Smooth muscle cell (in vitro differentiated cells): Measurements from ENCODE around the gene TOMM34. TPM values are rescaled to one million over a fixed set of nuclear protein-coding genes. Genes with fewer than 3 reads are reported as not detected.
A peak's percentile ranks its signal among the peaks of the same experiment; 100 is the strongest.

Source experiments
- DNase-seq: peaks from one replicate; lab custom pipeline; 2025; ENCODE audit not compliant: unreplicated experiment; lab: John Stamatoyannopoulos, UW
- H2AFZ ChIP-seq: fragments of 200-600 bp; sonication (generic); 2 replicates; pipeline ENCODE4 v1.6.0; 2016; ENCODE audit warnings: antibody characterized with exemption, low read depth, mild to moderate bottlenecking
- H3F3A ChIP-seq: fragments of 200-600 bp; sonication (generic); 2 replicates; pipeline ENCODE4 v1.6.0; 2017; ENCODE audit warnings: antibody characterized with exemption, low read depth
- H3K27ac ChIP-seq: fragments of 200-600 bp; sonication (generic); 2 replicates; pipeline ENCODE4 v1.5.1; 2016; ENCODE audit warnings: low read depth, mild to moderate bottlenecking
- H3K27me3 ChIP-seq: fragments of 200-600 bp; sonication (generic); 2 replicates; pipeline ENCODE4 v1.6.1; 2016; ENCODE audit warnings: low read depth, mild to moderate bottlenecking
- H3K36me3 ChIP-seq: fragments of 200-600 bp; sonication (generic); 2 replicates; pipeline ENCODE4 v1.5.1; 2016; ENCODE audit warnings: low read depth
- H3K4me1 ChIP-seq: fragments of 200-600 bp; sonication (generic); 2 replicates; pipeline ENCODE4 v1.5.1; 2016; ENCODE audit warnings: low read depth
- H3K4me2 ChIP-seq: fragments of 200-600 bp; sonication (generic); 2 replicates; pipeline ENCODE4 v1.6.0; 2016; ENCODE audit warnings: mild to moderate bottlenecking
- H3K4me3 ChIP-seq: fragments of 200-600 bp; sonication (generic); 2 replicates; pipeline ENCODE4 v1.5.1; 2016; ENCODE audit warnings: mild to moderate bottlenecking
- H3K79me2 ChIP-seq: fragments of 200-600 bp; sonication (generic); 2 replicates; pipeline ENCODE4 v1.6.0; 2016; ENCODE audit warnings: low read depth, mild to moderate bottlenecking
- H3K9ac ChIP-seq: fragments of 200-600 bp; sonication (generic); 2 replicates; pipeline ENCODE4 v1.6.0; 2016; ENCODE audit warnings: low read depth
- H3K9me3 ChIP-seq: fragments of 200-600 bp; sonication (generic); replicated peaks from 2 replicates; pipeline ENCODE4 v1.5.1; 2016; ENCODE audit warnings: low read depth
- H4K20me1 ChIP-seq: fragments of 200-600 bp; sonication (generic); 2 replicates; pipeline ENCODE4 v1.6.0; 2016; ENCODE audit warnings: low read depth
- CTCF ChIP-seq: fragments of 200-600 bp; sonication (generic); IDR thresholded peaks from 2 replicates; pipeline ENCODE4 v1.5.1; 2017; ENCODE audit warnings: borderline replicate concordance, mild to moderate bottlenecking, antibody characterized with exemption; ENCODE audit not compliant: insufficient read depth, poor library complexity, severe bottlenecking
- WGBS: methylation state at CpG from one replicate; pipeline ENCODE4 v1.1.7; 2016; ENCODE audit warnings: low lambda C conversion rate; 5-methylcytosine and 5-hydroxymethylcytosine counted together
- polyA plus RNA-seq: library from polyadenylated mRNA; unstranded; fragments of >200 nt; fragmentation: Nextera tagmentation; extraction: Ambion mirVana; gene quantifications from 2 replicates; pipeline ENCODE4 v1.2.1, GENCODE V29; 2016
- total RNA-seq: library from RNA; depleted of rRNA; stranded (reverse); fragments of >200 nt; gene quantifications from 2 replicates; pipeline ENCODE4 v1.2.3, GENCODE V29; 2014

TOMM34 gene
- total and polyA plus RNA-seq, 2 experiments from 2014 or later, result 27.2 to 34.9 TPM

GRCh38 chr20:44979090-44979621, 19.0 kb upstream of the TOMM34 start:
- no peak for DNase-seq
- H2AFZ ChIP-seq, result no peak overlapping the region
- H3K4me2 ChIP-seq, result peak overlapping the region; percentile 37
- H3K36me3 ChIP-seq, result peaks cover 12% of the 10 kb centered on the region
- WGBS, result 47% methylated on average over 2 of the region's 2 CpGs
- H3K79me2 ChIP-seq, result no peaks in the 10 kb centered on the region
- H3K27ac ChIP-seq, result peak overlapping the region; percentile 64
- no peak overlapping the region for H3K9ac ChIP-seq
- H3K4me3 ChIP-seq, result no peak overlapping the region
- no peaks in the 10 kb centered on the region for H3F3A ChIP-seq
- no peak for TF ChIP-seq CTCF
- H3K9me3 ChIP-seq, result no peaks in the 10 kb centered on the region
- no peaks in the 10 kb centered on the region for H4K20me1 ChIP-seq
- no peaks in the 10 kb centered on the region for H3K27me3 ChIP-seq
- no peaks in the 10 kb centered on the region for H3K4me1 ChIP-seq

GRCh38 chr20:44976698-44977097, 16.5 kb upstream of the TOMM34 start:
- 99% methylated on average over 4 of the region's 4 CpGs for WGBS
- peaks cover 13% of the 10 kb centered on the region for H3K36me3 ChIP-seq

GRCh38 chr20:44973053-44973452, 12.9 kb upstream of the TOMM34 start:
- H3F3A ChIP-seq, result no peaks in the 10 kb centered on the region
- H3K9me3 ChIP-seq, result no peaks in the 10 kb centered on the region
- H3K4me2 ChIP-seq, result no peak overlapping the region
- peaks cover 3% of the 10 kb centered on the region for H3K36me3 ChIP-seq
- H3K4me3 ChIP-seq, result no peak overlapping the region
- peak overlapping the region; percentile 74 for H3K27ac ChIP-seq
- H3K79me2 ChIP-seq, result peaks cover 40% of the 10 kb centered on the region
- H3K4me1 ChIP-seq, result no peaks in the 10 kb centered on the region
- DNase-seq, result no peak
- H3K27me3 ChIP-seq, result no peaks in the 10 kb centered on the region
- no peak for TF ChIP-seq CTCF
- WGBS, result 23% methylated on average over 2 of the region's 2 CpGs
- no peak overlapping the region for H2AFZ ChIP-seq
- H3K9ac ChIP-seq, result no peak overlapping the region
- H4K20me1 ChIP-seq, result no peaks in the 10 kb centered on the region

More at GRCh38 chr20:44976698-44977097, 16.5 kb upstream of the TOMM34 start:
- peaks cover 7% of the 10 kb centered on the region for H3K79me2 ChIP-seq
- no peak overlapping the region for H3K27ac ChIP-seq
- no peak for DNase-seq
- H3K4me2 ChIP-seq, result no peak overlapping the region
- no peaks in the 10 kb centered on the region for H3F3A ChIP-seq
- H3K9me3 ChIP-seq, result no peaks in the 10 kb centered on the region
- no peak for TF ChIP-seq CTCF
- no peaks in the 10 kb centered on the region for H3K27me3 ChIP-seq
- no peaks in the 10 kb centered on the region for H3K4me1 ChIP-seq
- H2AFZ ChIP-seq, result no peak overlapping the region
- no peak overlapping the region for H3K9ac ChIP-seq
- H4K20me1 ChIP-seq, result no peaks in the 10 kb centered on the region
- H3K4me3 ChIP-seq, result no peak overlapping the region

- no peak overlapping the region for H3K4me2 ChIP-seq
- H3K36me3 ChIP-seq, result peaks cover 3% of the 10 kb centered on the region
- peaks cover 55% of the 10 kb centered on the region for H3K79me2 ChIP-seq
- H3K27me3 ChIP-seq, result no peaks in the 10 kb centered on the region
- no peaks in the 10 kb centered on the region for H4K20me1 ChIP-seq
- H3F3A ChIP-seq, result no peaks in the 10 kb centered on the region
- TF ChIP-seq CTCF, result no peak
- H3K4me1 ChIP-seq, result peaks cover 7% of the 10 kb centered on the region
- no peaks in the 10 kb centered on the region for H3K9me3 ChIP-seq
- no peak overlapping the region for H3K27ac ChIP-seq
- no peak overlapping the region for H3K9ac ChIP-seq
- no peak for DNase-seq
- WGBS, result 88% methylated on average over 1 of the region's 1 CpG
- H3K4me3 ChIP-seq, result no peak overlapping the region
- H2AFZ ChIP-seq, result no peak overlapping the region
Observed at GRCh38 chr20:44970243-44970757, 10.1 kb upstream of the TOMM34 start.
